ENCODE data around the gene HHAT.

GRCh38 chr1:210476730-210477129, 148.0 kb downstream of the HHAT start:
- TF ChIP-seq CTCF (IDR thresholded peaks at IDR 0.05) (no peak), POLR2AphosphoS5 (IDR thresholded peaks at IDR 0.05) (no peak)

Data from breast epithelium (tissue), 3 donors.